Muscle layer of colon (tissue), 2 donors: Measurements from ENCODE around the gene KIF17.

Experiments
- H3K27ac ChIP-seq: one replicate; pipeline ENCODE4 v1.7.0; 2013; ENCODE audit warnings: low read depth, mild to moderate bottlenecking, low read length, moderate library complexity
- H3K27me3 ChIP-seq, 2 donors: one replicate each; pipeline ENCODE4 v1.7.0; 2013; ENCODE audit warnings: low read length in 2 of 2, mild to moderate bottlenecking in 2 of 2; ENCODE audit not compliant: insufficient read depth in 2 of 2, control insufficient read depth in 1 of 2
- H3K36me3 ChIP-seq: one replicate; pipeline ENCODE4 v1.7.0; 2013; ENCODE audit warnings: mild to moderate bottlenecking, low read length; ENCODE audit not compliant: insufficient read depth
- H3K4me1 ChIP-seq: one replicate; pipeline ENCODE4 v1.7.0; 2013; ENCODE audit warnings: mild to moderate bottlenecking, low read length; ENCODE audit not compliant: insufficient read depth
- H3K4me3 ChIP-seq, 2 donors: one replicate each; pipeline ENCODE4 v1.7.0; 2013; ENCODE audit warnings: low read length in 2 of 2, low read depth in 1 of 2, mild to moderate bottlenecking in 1 of 2, moderate library complexity in 1 of 2
- H3K9ac ChIP-seq: one replicate; pipeline ENCODE4 v1.7.0; 2013; ENCODE audit warnings: low read length
- H3K9me3 ChIP-seq: one replicate; pipeline ENCODE4 v1.7.0; 2013; ENCODE audit warnings: mild to moderate bottlenecking, low read length
- donor health status: abdominal sarcoma.
- donor health status: Adenocarcinoma of cecum.

The KIF17 gene

DNA sequence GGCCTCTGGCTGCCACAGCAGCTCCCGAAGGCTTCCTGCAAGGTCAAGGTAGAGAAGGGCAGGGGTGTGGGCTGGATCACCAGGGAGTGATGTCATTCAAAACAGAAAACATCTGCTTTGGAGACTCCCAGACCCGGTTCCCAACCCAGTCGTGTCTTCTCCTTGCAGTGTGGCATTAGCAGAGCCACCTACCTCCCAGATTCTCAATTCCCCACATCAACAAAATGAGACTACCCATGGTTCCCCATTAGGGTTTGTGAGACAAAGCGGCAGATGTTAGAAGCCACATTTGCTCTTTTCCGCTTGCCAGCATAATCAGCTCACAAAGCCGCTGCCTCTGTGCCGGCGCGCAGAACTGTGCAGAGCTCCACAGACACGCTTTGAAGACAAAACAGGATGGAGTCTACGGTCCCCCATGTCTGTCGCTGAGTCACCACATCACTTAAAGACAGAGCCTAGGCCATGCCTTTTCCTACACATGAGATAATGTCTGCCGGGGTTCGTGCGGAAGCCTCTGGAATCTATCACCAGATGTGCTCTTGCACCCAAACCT, 12.5 kb downstream of the KIF17 start:
- no peaks in the 10 kb centered on the region for H3K9me3 ChIP-seq
- H3K4me1 ChIP-seq = no peaks in the 10 kb centered on the region
- H3K4me3 ChIP-seq = no peak overlapping the region
- no peak overlapping the region for H3K27ac ChIP-seq
- H3K36me3 ChIP-seq = no peaks in the 10 kb centered on the region
- no peak overlapping the region for H3K9ac ChIP-seq
- H3K27me3 ChIP-seq = peaks cover 0 to 2% of the 10 kb centered on the region in 2 donors

DNA sequence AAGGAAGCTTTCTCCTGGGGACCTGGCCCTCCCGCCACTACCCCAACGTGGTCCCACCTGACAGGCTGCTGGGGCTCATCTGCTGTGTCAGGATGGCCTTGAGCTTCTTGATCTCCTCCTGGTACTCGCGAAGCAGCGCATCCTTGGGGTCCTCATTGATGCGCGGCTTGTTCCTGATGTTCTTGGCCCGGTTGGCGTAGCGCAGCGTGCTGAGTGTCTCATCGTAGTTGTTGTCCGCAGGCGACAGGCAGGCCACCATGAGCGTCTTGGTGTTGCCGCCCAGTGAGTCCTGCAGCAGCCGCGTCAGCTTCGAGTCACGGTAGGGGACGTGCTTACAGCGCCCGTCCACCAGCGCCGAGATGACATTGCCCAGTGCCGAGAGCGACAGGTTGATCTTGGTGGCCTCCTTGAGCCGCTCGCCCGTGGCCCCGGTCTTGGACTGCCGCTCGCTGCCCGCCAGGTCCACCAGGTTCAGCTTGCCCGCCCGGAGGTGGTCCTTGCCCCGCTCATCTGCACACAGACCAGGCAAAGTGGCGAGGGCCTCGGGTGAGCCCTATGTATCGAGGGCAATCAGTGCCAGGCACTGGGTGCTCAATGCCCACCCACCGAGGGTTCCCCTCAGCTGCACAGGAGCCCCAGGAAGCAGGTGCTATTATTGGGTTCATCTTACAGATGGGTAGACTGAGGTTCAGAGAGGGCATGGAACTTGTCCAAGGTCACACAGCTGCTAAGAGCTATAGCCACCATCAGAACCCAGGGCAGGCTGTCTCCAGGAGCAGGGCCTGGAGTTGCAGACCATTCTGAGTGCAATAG, 13.2 kb downstream of the KIF17 start:
- Histone ChIP-seq H3K4me1 (no peaks in the 10 kb centered on the region), H3K27ac (no peak overlapping the region), H3K4me3 (no peak overlapping the region), H3K9ac (no peak overlapping the region), H3K36me3 (no peaks in the 10 kb centered on the region), H3K9me3 (no peaks in the 10 kb centered on the region), H3K27me3 (no peaks in the 10 kb centered on the region)

DNA sequence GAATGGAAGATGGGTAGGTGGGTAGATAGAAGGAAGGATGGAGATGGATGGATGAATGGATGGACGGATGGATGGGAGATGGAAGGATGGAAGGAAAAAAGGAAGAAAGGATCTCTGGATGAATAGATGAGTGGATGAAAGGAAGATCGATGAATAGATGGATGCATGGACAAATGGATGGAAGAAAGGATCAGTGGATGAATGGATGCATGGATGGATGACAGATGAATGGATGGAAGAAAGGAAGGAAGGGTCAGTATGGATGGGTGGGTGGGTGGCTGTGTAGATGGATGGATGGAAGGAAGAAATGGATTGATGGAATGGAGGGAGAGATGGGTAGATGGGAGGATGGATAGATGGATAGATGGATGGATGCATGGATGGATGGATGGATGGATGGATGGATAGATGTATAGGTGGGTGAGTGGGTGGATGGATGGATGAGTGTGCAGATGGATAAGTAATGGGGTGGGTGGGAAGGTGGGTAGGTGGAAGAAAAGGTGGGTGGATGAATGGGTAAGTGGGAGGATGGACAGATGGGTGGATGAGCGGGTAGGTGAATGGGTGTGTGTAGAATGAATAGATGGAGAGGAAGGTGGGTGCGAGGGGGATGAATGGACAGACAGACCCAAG, 14.6 kb downstream of the KIF17 start:
- no peaks in the 10 kb centered on the region for H3K36me3 ChIP-seq
- no peak overlapping the region for H3K4me3 ChIP-seq
- no peaks in the 10 kb centered on the region for H3K27me3 ChIP-seq
- no peak overlapping the region for H3K9ac ChIP-seq
- peaks cover 5% of the 10 kb centered on the region for H3K4me1 ChIP-seq
- no peak overlapping the region for H3K27ac ChIP-seq
- H3K9me3 ChIP-seq = no peaks in the 10 kb centered on the region

DNA sequence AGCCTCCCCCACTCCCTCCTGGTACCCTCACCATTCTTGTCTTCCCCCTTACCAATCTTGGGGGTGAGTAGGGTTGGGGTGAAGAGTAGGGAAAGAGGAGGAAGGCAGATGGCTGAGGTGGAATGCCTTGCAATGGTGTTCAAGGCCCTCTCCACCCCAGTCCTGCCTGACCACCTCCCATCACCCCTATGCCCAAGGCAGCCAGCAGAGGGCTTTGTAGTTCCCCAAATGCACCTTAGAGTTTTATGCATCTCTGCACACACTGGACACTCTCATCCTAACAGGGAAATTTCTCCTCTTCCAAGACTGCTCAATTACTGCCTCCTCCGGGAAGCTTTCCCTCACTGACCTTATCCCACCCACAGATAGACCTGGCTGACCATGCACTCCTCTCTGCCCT, 15.4 kb downstream of the KIF17 start:
- Histone ChIP-seq H3K27me3 (no peaks in the 10 kb centered on the region), H3K27ac (no peak overlapping the region), H3K4me1 (peaks cover 11% of the 10 kb centered on the region), H3K9me3 (no peaks in the 10 kb centered on the region), H3K4me3 (no peak overlapping the region), H3K9ac (no peak overlapping the region), H3K36me3 (no peaks in the 10 kb centered on the region)

DNA sequence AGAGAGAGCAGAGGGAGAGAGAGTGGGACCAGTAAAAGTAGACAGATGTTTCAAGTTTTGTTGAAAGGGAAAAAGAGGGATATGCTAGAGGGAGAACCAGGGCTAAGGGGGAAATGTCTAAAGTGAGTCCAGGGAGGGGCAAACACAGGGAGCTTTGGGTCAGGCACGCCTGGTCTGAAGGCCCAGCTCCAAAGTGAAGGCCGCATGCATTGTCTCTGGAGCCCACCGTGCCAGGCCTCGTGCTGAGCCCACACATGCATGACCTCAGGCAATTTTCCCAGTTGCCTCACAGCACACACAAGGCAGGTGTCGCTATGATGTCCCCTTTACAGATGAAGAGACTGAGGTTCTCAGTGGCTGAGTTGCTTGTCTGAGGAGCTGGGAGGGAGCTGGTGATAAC, 16.0 kb downstream of the KIF17 start:
- H3K36me3 ChIP-seq = no peaks in the 10 kb centered on the region
- H3K27ac ChIP-seq = no peak overlapping the region

DNA sequence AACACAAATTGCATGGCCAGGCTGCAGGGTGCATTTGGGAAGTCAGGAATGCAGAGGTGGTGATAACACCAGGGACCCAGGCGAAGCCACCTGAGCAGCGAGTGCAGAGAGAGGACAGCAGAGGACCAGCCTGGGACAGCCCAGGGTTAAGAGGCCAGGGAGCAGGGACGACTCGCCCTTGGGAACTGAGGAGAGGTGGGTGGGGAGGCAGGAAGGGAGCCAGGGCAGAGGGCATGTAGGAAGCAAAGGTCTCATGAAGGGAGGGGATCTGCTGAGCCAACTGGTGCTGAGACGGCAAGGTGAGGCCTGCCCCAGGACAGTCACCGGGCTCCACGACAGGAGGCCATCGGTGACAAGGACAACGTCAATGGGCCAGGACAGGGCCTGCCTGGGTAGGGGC, 16.4 kb downstream of the KIF17 start:
- Histone ChIP-seq H3K27ac (no peak overlapping the region), H3K27me3 (no peaks in the 10 kb centered on the region), H3K4me3 (no peak overlapping the region), H3K4me1 (peaks cover 17% of the 10 kb centered on the region), H3K36me3 (no peaks in the 10 kb centered on the region), H3K9me3 (no peaks in the 10 kb centered on the region), H3K9ac (no peak overlapping the region)

More for the DNA sequence above, 16.0 kb downstream of the KIF17 start:
- Histone ChIP-seq H3K27me3 (no peaks in the 10 kb centered on the region), H3K9ac (no peak overlapping the region), H3K4me3 (no peak overlapping the region), H3K4me1 (peaks cover 17% of the 10 kb centered on the region), H3K9me3 (no peaks in the 10 kb centered on the region)

DNA sequence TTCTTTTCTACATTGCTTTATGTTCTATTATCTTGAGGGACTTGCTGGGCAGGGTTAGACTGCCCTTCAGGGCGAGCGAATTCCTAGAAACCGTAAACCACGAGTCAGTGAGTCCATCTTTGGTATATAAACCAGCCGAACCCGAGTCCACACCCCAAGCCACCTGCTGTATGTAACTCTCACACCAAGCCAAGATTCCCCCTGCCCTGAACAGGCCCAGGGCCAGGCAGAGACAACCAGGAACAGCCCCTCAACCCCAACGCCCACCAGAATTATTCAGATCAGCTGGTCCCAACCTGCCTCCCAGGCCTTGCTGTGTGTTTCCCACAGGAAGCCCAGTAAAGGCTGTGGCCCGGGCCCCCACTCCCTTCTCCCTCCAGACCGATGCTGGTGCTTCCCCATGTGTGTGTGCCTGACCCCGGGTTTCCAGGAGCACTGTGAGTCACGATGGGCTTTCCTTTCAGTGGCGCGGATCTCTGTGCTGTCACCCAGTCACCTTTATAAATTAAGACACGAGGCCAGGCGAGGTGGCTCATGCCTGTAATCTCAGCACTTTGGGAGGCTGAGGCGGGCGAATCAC, 17.1 kb downstream of the KIF17 start:
- Histone ChIP-seq H3K4me3 (no peak overlapping the region), H3K4me1 (peaks cover 17% of the 10 kb centered on the region), H3K9ac (no peak overlapping the region), H3K27me3 (no peaks in the 10 kb centered on the region), H3K9me3 (no peaks in the 10 kb centered on the region), H3K27ac (no peak overlapping the region), H3K36me3 (no peaks in the 10 kb centered on the region)

DNA sequence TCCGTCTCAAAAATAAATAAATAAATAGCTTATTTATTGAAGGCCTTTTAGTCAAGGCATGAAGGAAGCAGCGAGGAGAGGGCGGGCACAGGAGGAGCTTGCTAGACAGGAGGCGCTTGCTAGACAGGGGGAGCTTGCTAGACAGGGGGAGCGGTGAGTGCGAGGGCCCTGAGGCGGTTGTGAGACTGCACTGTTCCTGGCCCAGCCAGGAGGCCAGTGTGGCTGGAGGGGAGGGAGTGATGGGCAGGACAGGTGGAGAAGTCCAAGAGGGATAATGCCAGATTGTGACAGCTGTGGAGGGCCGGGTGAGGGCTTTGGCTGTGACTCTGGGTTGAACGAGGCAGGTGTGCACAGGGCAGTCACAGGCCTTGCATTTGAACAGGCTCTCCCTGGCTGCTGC, 18.2 kb downstream of the KIF17 start:
- no peaks in the 10 kb centered on the region for H3K36me3 ChIP-seq
- no peak overlapping the region for H3K27ac ChIP-seq
- no peak overlapping the region for H3K9ac ChIP-seq
- no peaks in the 10 kb centered on the region for H3K9me3 ChIP-seq
- H3K27me3 ChIP-seq = no peaks in the 10 kb centered on the region
- no peak overlapping the region for H3K4me3 ChIP-seq
- peaks cover 17% of the 10 kb centered on the region for H3K4me1 ChIP-seq

DNA sequence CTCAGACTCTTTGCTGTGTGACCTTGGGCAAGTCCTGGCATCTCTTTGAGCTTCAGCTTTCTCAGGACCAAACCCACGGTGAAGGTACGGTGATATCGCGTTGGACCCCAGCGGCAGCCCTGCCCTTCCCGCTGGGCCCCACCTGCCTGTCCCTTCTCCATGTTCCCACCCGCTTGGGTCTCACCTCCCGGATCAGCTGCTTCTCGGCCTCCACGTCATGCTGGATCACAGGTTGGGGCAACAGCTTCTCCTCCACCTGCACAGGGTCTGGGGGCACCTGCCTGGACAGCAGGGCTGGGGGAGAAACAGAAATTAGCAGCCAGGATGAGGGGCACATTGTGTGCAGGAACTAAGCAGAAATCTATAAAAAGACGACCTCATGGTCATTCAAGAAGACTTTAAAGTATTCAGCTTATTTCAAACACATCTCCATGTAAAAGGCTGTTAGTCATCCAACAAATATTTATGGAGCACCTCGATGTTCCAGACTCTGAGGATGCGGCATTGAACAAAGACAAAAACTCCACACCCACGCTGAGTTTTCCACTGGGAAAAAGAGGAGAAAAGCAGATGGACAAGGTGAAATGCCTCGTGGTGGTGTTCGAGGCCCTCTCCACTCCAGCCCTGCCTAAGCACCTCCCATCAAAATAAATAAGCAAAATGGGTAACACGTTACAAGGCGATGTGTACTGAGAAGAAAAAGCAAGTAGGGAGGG, 19.5 kb downstream of the KIF17 start:
- H3K36me3 ChIP-seq = no peaks in the 10 kb centered on the region
- H3K27me3 ChIP-seq = no peaks in the 10 kb centered on the region
- no peak overlapping the region for H3K9ac ChIP-seq
- H3K4me3 ChIP-seq = no peak overlapping the region
- H3K9me3 ChIP-seq = no peaks in the 10 kb centered on the region
- peaks cover 17% of the 10 kb centered on the region for H3K4me1 ChIP-seq
- H3K27ac ChIP-seq = no peak overlapping the region

DNA sequence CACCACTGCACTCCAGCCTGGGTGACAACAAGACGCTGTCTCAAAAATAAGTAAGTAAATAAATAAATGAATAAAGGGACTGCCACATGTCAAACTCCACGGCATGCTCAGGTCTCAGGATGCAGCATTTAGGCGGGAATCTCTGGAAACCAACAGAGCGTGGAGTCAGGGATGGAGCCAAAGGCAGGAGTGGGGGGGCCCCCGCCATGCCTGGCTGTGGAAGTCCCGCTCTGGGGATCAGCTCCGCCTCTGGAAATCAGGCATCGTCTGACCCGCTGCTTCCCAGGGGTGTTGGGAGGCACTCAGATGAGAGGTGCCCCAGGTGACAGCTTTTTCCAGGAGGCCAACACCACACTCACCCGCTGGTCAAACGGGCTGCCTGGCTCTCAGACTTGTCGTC, 20.2 kb downstream of the KIF17 start:
- Histone ChIP-seq H3K4me3 (peak overlapping the region in 1 of 2 donors; percentile 51), H3K27me3 (no peaks in the 10 kb centered on the region), H3K9me3 (no peaks in the 10 kb centered on the region), H3K4me1 (peaks cover 17% of the 10 kb centered on the region), H3K36me3 (no peaks in the 10 kb centered on the region), H3K9ac (no peak overlapping the region), H3K27ac (no peak overlapping the region)
